ENCODE data around the gene BPIFB3. TPM values are rescaled to one million over a fixed set of nuclear protein-coding genes. Genes with fewer than 3 reads are reported as not detected.
"Not testable (repeated sequence)": the region's sequence is repeated elsewhere in the genome, so short reads cannot be mapped to it uniquely, and the experiment has no call there.

The BPIFB3 gene
- total RNA-seq, 2 donors from 2014 or later = not detected

DNA sequence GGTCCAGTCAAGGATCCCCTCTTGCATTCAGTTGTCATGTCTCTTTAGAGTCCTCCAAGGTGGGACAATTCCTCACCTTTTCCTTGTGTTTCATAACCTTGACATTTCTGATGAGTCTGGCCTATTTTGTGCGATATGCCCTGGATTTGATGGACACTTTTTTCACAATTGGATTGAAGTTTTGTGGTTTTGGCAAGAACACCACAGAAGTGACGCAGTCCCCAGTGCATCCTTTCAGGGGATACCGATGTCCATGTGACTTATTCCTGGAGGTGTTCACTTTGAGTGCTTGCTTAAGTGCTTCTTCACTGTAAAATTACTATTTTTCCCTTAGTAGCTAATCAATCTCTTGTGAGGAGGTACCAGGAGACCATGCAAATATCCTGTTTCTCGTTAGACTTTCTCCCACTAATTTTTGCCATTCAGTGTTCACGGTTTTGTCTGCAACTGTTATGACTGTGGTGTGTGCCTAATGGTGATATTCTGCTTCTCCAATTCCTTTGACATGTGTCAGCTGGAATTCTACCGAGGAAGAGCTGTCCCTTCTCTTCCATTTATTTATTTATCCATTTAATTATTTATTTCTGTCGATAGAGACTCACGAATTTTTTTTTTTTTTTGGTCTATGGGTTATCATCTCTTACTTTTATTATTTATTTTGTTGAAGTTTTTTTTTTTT is 56.6 kb downstream of the BPIFB3 start:
- Mint-ChIP-seq H3K27ac (no peak overlapping the region), H3K4me1 (ENCODE audit: low read depth in 2 of 2) (no peaks in the 10 kb centered on the region), H3K27me3 (peaks cover 0 to 4% of the 10 kb centered on the region in 2 donors), H3K9me3 (no peaks in the 10 kb centered on the region), H3K4me3 (no peak overlapping the region), H3K36me3 (no peaks in the 10 kb centered on the region)
- ATAC-seq = no peak
- no peak for DNase-seq (ENCODE audit: low spot score)

- Mint-ChIP-seq H3K4me3 (no peak overlapping the region), H3K27me3 (peaks cover 0 to 4% of the 10 kb centered on the region in 2 donors), H3K4me1 (ENCODE audit: low read depth in 2 of 2) (no peaks in the 10 kb centered on the region), H3K36me3 (no peaks in the 10 kb centered on the region), H3K9me3 (no peaks in the 10 kb centered on the region), H3K27ac (no peak overlapping the region)
- peak in 1 of 2 donors; percentile 20 for ATAC-seq
- no peak for DNase-seq (ENCODE audit: low spot score)
Measured at GRCh38 chr20:33111306-33111705, 57.6 kb downstream of the BPIFB3 start.

DNA sequence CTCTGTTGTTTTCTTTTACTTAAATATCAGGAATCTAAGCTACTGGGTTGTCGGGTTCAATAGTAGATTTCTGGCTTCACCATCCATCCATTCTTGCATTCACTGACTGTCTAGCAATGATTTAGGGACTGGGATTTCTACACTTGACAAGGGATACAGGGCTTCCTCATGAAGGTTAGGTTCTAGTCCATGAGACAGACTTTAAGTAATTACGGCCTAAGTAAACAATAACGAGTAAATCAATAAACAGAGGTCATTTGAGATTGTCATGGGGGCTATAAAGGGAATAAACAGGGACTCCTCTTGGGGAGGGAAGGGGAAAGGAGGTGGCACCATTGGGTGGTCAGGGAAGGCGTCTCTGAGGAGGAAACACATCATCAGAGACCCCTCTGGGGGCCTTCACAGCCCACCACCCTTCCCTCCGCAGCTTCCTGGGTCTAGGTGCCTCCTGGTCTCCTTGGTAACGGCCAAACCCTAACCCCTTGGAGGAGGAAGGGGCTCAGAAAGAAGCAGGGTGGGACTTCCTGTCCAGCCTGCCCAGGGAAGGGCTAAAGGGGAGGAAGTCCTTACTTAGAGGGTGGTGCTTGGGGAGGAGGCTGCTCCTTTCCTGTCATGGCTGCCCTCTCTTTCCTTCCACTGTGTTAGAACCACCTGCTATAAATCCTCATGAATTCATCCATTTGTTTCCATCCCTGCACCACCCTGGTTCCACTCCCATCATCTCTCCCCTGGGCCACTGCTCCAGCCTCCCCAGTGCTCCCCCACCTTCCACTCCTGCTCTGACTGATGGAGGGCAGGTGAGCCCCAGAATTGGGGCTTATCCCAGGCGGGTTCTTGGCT is 59.1 kb downstream of the BPIFB3 start:
- no peaks in the 10 kb centered on the region for H3K9me3 Mint-ChIP-seq
- H3K27ac Mint-ChIP-seq = no peak overlapping the region
- H3K36me3 Mint-ChIP-seq = no peaks in the 10 kb centered on the region
- no peaks in the 10 kb centered on the region for H3K4me1 Mint-ChIP-seq (ENCODE audit: low read depth in 2 of 2)
- ATAC-seq (no peak), DNase-seq (ENCODE audit: low spot score) (no peak)
- no peak overlapping the region for H3K4me3 Mint-ChIP-seq
- peaks cover 0 to 4% of the 10 kb centered on the region in 2 donors for H3K27me3 Mint-ChIP-seq

- no peaks in the 10 kb centered on the region for H3K36me3 Mint-ChIP-seq
- DNase-seq (ENCODE audit: low spot score) = no peak
- H3K27ac Mint-ChIP-seq = no peak overlapping the region
- H3K9me3 Mint-ChIP-seq = no peaks in the 10 kb centered on the region
- H3K4me1 Mint-ChIP-seq (ENCODE audit: low read depth in 2 of 2) = no peaks in the 10 kb centered on the region
- no peak overlapping the region for H3K4me3 Mint-ChIP-seq
- no peak for ATAC-seq
- H3K27me3 Mint-ChIP-seq = peaks cover 0 to 6% of the 10 kb centered on the region in 2 donors
Measured at GRCh38 chr20:33113387-33113908, 59.7 kb downstream of the BPIFB3 start.

- ATAC-seq; H3K27ac Mint-ChIP-seq; H3K4me1 Mint-ChIP-seq (ENCODE audit: low read depth in 2 of 2); H3K9me3 Mint-ChIP-seq; H3K36me3 Mint-ChIP-seq; H3K27me3 Mint-ChIP-seq; H3K4me3 Mint-ChIP-seq; DNase-seq (ENCODE audit: low spot score): not testable (repeated sequence)
Measured at GRCh38 chr20:33115501-33115900, 61.8 kb downstream of the BPIFB3 start.

GRCh38 chr20:33119725-33120720 is 66.3 kb downstream of the BPIFB3 start:
- ATAC-seq = no peak
- no peak overlapping the region for H3K4me3 Mint-ChIP-seq
- no peaks in the 10 kb centered on the region for H3K36me3 Mint-ChIP-seq
- no peak overlapping the region for H3K27ac Mint-ChIP-seq
- no peaks in the 10 kb centered on the region for H3K9me3 Mint-ChIP-seq
- no peak for DNase-seq (ENCODE audit: low spot score)
- H3K4me1 Mint-ChIP-seq (ENCODE audit: low read depth in 2 of 2) = peaks cover 0 to 3% of the 10 kb centered on the region in 2 donors
- H3K27me3 Mint-ChIP-seq = peaks cover 14 to 17% of the 10 kb centered on the region in 2 donors

DNA sequence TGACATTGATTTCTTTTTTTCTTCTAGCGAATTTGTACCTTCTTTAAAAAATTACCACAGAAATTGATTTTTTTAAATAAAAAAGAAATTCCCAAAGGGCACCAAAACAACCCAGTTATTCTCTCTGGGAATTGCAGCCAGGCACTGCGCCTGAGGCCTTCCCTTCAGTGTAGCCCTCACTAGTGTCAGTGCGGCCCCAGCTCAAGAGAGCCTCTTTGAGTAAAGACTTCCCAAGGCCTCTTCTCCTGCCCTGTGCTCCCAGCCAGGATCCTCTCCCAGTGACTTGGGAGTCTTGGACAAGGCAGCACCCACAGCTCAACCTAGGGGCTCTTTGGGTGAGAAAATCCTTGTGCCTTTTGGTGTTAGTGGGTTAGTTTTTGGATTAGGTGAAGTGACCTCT is 67.2 kb downstream of the BPIFB3 start:
- Mint-ChIP-seq H3K4me3 (no peak overlapping the region), H3K27me3 (peaks cover 14 to 17% of the 10 kb centered on the region in 2 donors), H3K27ac (no peak overlapping the region), H3K4me1 (ENCODE audit: low read depth in 2 of 2) (peaks cover 0 to 3% of the 10 kb centered on the region in 2 donors), H3K9me3 (no peaks in the 10 kb centered on the region), H3K36me3 (no peaks in the 10 kb centered on the region)
- peak in 1 of 2 donors; percentile 45 for ATAC-seq
- no peak for DNase-seq (ENCODE audit: low spot score)

DNA sequence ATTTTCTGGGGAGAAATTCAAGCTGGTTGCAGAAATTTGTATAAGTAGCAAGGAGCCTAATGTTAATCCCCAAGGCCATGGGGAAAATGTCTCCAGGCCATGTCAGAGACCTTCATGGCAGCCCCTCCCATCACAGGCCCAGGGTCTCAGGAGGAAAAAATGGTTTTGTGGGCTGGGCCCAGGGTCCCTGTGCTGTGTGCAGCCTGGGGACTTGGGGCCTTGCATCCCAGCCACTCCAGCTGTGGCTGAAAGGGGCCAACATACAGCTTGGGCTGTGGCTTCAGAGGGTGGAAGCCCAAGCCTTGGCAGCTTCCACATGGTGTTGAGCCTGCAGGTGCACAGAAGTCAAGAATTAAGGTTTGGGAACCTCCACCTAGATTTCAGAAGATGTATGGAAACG is 68.6 kb downstream of the BPIFB3 start:
- not testable (repeated sequence) for H3K4me1 Mint-ChIP-seq (ENCODE audit: low read depth in 2 of 2); H3K9me3 Mint-ChIP-seq; H3K36me3 Mint-ChIP-seq; H3K27ac Mint-ChIP-seq; ATAC-seq; H3K4me3 Mint-ChIP-seq; DNase-seq (ENCODE audit: low spot score)
- peaks cover 14 to 17% of the 10 kb centered on the region in 2 donors for H3K27me3 Mint-ChIP-seq

Other genes with a start within 250 kb of the BPIFB3 start
- 100 to 1,000 TPM; 122 to 142 TPM for gene MAPRE1, start 233.9 kb upstream of the BPIFB3 start, total RNA-seq
- 1 to 10 TPM in 1 of 2 donors, under 1 TPM in 1; 0.78 to 3.1 TPM for gene EFCAB8, start 195.0 kb upstream of the BPIFB3 start, total RNA-seq
- not detected for gene SUN5, start 49.5 kb upstream of the BPIFB3 start, total RNA-seq
- not detected for gene BPIFB2, start 46.2 kb upstream of the BPIFB3 start, total RNA-seq
- gene BPIFB6, start 22.3 kb upstream of the BPIFB3 start, total RNA-seq = not detected
- not detected for gene BPIFB4, start 25.7 kb downstream of the BPIFB3 start, total RNA-seq
- gene BPIFA2, start 114.3 kb downstream of the BPIFB3 start, total RNA-seq = not detected
- gene BPIFA3, start 163.4 kb downstream of the BPIFB3 start, total RNA-seq = not detected
- not detected for gene BPIFA1, start 182.1 kb downstream of the BPIFB3 start, total RNA-seq
- not detected for gene BPIFB1, start 229.3 kb downstream of the BPIFB3 start, total RNA-seq